GM12874 (cell line): ENCODE data around the gene SLC6A3.

Experiments used
- TF ChIP-seq, protein P1 (sequence below): IDR thresholded peaks from 2 replicates; pipeline ENCODE4 v1.5.1; 2011; ENCODE audit warnings: low read depth, mild to moderate bottlenecking, control low read depth, low read length, moderate library complexity; ENCODE audit not compliant: insufficient read depth

SLC6A3 gene

DNA sequence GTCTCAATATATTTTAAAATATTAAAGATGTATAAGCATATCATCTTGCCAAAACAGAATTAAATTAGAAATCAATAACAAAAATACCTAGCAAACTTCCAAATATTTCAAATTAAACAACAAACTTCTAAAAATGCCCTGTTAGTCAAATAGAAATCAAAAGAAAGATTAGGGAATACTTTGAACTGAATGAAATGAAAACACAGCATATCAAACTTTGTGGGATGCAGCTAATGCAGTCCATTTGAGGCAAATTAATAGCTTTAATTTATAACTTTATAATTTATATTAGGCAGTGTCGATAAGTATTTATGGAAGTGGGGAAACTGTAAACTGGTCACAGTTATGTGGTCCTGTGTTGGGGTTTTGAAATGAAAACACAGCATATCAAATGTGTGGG lies 17.1 kb downstream of the SLC6A3 start:
- TF ChIP-seq, protein P1, sequence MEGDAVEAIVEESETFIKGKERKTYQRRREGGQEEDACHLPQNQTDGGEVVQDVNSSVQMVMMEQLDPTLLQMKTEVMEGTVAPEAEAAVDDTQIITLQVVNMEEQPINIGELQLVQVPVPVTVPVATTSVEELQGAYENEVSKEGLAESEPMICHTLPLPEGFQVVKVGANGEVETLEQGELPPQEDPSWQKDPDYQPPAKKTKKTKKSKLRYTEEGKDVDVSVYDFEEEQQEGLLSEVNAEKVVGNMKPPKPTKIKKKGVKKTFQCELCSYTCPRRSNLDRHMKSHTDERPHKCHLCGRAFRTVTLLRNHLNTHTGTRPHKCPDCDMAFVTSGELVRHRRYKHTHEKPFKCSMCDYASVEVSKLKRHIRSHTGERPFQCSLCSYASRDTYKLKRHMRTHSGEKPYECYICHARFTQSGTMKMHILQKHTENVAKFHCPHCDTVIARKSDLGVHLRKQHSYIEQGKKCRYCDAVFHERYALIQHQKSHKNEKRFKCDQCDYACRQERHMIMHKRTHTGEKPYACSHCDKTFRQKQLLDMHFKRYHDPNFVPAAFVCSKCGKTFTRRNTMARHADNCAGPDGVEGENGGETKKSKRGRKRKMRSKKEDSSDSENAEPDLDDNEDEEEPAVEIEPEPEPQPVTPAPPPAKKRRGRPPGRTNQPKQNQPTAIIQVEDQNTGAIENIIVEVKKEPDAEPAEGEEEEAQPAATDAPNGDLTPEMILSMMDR: no peak

DNA sequence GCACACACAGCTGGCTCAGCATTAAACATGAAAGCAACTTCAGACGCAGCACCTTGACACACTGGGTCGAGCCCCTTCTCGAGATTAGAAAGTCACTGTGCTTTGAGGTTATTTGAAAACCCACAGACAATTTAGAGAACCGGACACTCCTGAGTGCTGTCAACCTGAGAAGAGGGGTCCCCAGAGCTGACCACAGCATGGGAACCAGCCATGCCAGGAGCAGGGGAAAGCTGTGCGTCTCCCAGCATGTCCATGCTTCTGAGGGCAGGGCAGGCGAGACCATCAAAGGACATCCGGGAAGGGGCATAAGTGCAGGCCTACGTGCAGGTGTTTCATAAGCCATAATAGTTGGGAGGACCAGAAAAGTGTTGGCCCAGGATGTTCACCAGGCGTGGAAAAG lies 20.5 kb downstream of the SLC6A3 start:
- TF ChIP-seq, protein P1: no peak

DNA sequence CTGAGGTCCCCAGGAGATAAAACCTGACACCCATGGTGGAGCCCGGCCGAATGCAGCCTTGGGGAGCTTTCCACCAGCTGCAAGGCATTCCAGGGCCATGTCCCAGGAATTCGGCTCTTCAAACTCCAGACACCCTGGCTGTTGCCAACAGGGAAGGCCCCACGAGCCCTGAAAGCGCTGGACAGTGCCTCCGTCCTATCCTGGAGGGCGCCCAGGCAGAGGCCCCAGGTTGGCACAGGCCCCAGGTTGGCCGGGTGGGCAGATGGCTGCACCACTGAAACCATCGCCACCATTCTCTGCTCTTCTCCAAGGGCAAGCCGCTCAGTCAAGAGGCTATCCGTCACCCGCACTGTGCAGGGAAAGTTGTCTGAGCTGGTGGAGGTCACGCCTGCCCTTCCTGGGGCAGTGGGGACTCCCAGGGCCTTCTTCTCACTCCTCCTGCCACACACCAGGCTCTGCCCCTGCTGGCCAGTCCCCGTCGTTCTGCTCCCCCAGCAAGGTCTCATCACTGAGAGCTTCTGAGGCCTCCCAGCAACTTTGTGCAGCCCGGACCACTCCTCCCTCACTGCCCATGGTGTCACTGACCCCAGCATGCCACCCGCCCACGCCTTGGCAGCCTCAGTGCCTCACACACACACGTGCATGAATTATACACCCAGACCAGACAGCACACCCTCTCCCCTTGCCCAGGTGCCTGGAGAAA lies 21.2 kb downstream of the SLC6A3 start:
- TF ChIP-seq, protein P1: no peak

DNA sequence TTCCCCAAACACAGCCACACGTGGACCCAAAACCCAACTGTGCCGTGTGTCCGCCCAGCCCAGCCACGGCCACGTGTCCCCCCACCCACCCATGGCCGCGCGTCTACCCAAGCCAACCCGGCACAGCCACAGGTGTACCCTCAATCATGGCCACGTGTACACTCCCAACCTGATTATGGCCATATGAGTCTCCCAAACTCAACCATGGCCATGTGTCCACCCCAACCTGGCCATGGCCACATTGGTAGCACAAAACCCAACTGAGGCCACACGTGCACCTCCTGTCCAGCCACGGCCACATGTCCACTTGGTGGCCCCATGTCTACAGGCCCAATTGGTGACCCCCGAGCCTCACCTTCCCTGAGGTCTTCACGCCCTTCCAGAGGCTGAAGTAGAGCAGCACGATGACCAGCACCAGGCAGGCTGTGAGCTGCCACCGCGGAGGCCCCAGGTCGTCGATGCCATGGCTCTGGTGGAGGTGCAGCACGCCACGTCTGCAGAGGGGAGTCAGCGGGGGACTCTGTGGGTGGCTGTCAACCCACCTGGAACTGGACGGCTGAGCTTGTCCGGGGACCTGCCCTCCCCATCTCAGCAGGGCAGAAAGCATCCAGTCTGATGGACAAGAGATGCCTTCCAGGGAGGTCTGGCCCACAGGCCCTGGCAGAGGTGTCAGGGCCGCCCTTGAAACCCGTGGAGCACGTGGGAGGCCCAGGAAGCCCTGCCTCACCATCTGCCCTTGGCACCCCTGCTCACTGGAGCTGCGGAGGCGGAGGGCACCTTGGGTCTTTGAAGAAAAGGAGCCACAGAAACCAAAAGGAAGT lies 23.5 kb downstream of the SLC6A3 start:
- TF ChIP-seq, protein P1: no peak

DNA sequence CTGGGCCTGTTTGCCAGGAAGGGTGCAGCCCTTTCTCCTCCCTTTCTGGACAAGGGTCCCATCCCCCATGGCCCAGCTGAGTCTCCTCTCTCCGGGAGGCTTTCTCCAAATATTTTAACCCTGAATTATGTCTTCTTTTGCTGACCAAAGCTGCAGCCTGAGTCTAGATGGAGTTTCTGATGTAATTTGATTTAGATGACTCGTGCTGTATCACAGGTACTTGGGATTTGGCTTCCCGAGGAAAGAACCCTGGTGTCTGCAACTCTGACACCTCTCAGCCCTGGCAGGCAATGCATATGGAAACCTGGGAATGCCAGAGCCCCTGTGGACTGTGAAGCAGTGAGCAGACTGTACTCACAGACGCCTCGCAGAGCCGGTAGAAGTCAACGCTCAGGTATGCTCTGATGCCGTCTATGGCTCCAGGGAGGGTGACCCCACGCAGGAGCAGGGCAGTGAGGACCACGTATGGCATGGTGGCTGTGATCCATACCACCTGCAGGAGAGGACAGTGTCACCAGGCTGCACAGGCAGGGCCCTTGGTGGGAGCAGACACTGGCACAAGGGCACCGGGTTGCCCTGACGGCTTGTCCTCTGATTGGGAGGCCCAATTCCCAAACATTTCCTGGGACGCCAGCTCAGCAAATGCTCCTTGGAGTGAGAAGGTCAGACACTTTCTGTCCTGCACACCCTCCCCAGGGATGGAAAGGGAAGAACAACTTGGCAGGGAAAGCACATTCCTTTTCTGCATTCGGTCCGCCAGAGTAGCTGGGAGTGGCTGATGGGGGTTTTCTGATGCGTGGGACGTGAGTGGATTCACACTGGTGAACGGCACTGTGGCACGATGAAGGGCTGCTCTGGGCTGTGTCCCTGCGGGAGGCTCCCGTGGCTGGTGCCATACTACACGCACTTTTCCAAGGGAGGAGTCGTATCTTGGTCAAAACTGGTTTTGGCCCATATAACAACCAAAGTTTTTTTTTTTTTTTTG lies 24.7 kb downstream of the SLC6A3 start:
- TF ChIP-seq, protein P1: no peak

DNA sequence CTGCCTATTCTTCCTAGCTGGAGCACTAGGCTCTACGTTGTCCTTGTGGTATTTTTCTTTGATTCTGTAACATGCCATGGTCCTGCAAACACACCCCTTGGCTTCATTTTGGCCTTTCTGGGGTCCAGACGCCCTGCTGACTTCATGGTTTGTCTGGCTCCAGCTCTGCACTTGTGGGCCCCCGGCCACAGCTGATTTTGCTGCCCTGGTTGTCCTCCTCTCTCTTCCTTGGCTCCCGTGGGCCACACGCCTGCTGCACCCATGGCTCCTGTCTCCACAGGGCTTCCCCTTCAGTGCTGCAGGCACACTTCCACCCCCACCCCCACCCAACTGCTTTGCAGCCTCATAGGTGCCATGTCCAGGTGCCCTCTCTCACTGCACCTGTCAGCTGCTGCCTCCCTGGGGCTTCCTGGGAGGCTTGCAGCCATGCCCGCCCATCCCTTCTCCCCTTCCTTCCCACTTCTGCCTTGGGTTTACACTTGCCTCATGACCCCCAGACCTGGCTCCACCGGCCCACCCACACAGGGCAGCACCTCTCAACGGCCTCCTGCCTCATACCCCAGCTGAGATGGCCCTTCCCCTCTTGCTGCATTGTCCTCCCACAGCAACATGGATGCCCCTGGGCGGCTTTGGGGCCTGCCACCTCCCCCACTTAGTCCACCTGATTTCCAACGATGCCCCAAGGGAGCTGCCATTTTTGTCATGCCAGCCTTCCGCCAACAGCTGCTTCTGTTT lies 25.6 kb downstream of the SLC6A3 start:
- TF ChIP-seq, protein P1: no peak
